GM18526 (cell line): ENCODE data around the gene APMAP.

Source experiments
- POLR2A ChIP-seq: IDR thresholded peaks from 3 replicates; pipeline ENCODE4 v1.6.1; 2011; ENCODE audit not compliant: insufficient read length; ENCODE audit errors: extremely low read depth

APMAP gene

DNA sequence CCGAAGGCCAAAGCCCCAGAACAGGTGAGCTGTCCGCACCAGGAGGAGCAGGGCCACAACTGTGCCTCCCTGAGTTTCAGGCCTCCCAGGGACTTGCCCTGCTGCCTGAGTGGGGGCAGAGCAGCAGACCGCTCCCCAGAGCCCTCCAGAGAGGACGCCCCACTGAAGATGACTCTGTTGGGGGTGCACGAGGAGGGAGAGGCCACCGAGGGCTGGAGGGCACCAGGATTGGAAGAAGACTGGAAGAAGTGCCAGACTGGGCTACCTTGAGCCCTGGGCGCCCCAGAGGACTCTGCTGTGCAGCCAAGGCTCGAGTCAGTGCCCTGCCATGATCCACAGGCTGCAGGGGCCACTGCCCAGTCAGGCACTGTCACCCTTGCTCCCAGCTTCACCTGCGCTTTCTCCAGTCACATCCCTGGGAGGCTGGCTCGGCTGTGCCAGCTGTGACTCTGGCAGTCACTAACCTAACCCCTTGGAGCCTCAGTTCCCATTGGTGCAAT is 32.2 kb downstream of the APMAP start:
- TF ChIP-seq POLR2A: no peak

DNA sequence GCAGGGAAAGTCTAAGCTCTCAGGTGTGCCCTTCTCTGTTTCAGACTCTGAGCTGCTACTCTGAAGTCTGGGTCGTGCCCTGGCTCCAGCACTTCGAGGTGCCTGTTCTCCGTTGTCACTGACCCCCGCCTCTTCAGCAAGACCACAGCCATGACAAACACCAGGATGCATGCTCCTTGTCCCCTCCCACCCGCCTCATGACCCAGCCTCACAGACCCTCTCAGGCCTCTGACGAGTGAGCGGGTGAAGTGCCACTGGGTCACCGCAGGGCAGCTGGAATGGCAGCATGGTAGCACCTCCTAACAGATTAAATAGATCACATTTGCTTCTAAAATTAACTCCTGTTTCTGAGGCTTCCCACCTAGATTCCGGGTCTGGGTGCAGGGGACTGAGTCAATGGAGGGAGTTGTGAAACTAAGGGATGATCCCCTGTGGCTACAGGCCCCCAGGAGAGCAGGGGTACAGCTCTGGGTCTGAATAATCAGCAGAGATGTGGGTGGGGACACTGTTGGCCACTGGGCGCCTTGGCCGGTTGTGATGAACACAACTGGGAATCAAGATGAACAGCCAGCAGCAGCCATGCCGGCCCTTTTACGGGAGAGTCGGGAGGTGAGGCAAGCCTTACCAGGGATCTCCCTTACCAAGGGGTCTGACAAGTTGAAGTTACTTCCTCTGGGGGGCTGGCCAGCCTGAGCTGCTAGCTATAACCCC is 32.8 kb downstream of the APMAP start:
- no peak for TF ChIP-seq POLR2A

DNA sequence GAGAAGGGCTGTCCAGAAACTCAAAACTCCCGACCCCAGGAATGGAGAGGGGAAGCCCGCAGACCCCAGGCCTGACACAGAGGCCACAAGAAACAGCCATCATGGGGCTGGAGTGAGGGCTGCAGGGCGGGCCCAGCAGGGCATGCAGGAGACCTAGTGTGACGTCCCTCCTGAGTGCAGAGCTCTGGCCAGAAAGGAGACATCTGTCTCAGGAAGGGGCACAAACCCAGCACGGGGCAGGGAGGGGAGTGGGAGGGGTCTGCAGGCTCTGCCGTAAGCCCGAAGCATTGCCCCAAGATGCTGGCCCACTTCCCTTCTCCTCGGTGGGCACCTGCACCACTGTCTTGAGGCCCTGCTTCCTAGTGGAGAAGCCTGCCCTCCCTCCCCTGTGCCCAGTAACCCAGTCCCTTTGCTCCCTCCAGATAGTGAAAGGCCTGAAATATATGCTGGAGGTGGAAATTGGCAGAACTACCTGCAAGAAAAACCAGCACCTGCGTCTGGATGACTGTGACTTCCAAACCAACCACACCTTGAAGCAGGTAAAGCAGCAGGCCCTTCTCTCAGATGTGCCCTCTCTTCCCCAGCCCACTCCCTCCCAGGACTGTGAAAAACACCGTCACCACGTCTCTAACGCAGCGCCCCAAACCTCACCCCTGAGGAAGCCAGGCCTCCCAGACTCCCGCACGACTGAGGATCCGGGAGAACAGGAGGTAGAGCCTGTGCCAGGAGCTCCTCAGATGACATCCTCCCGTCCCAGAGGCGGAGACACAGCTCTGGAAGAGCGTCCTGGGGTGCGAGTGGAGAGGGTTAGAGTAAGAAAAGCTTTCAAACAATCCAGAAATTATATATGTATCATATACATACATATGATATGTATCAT is 33.8 kb downstream of the APMAP start:
- TF ChIP-seq POLR2A: no peak

- no peak for TF ChIP-seq POLR2A
These were observed 35.1 kb downstream of the APMAP start for GRCh38 chr20:24957326-24958016.

DNA sequence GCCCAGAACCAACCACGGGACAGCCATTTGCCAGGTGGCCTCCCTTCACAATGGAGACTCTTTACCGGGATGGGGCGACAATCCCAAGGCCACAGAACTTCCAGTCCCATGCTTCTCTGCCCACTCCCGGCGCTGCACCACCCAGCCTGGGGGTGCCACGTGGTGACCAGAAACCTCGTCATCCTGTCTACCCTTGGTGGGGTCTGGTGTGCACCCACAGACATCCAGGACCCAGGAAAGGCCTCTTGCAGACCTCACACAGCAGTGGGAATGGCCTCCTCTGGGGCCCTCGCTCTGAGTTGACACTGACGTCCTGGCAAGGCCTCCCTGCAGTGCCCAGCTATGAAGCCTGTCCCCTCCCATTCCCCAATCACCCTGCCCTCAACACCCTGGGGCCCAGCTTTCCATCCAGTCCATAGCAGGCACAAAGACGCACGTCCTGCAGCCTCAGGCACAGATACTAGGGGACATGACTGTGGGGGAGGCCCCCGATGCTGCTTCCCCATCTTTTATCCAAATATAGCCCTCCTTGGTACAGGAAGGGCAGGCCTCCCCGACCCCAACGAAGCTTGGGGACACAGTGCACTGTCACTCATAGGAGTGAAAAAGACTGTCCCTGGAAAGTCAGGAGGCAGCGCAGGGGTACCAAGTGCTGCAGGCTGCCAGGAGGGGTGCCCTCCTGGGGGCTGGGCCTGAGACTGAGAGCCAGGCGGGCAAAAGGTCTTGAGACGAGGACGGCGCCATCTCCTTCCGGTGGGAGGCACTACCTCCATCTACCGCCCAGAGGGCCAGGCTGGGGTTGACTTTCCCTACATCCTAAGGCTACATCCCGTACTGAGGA is 36.3 kb downstream of the APMAP start:
- no peak for TF ChIP-seq POLR2A

- no peak for TF ChIP-seq POLR2A
These were observed 37.5 kb downstream of the APMAP start for GRCh38 chr20:24955045-24955444.

DNA sequence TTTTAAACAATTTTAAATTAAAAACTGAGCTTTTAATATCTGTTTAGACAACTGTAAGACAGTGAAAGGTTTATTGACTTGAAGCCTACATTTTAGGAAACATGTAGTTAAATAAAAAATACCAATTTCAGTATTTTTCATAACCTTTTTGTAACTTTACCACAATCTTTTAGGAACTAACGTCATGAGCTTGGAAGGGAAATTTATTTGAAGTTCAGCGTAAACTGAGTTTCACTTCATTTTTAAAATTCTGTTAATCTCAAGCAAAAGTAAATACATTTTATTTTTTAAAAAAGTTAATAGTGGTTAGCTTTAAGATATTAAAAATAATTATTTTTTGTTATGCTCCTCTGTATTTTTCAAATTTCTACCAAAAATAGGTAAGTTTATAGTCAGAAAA is 38.0 kb downstream of the APMAP start:
- TF ChIP-seq POLR2A: no peak

DNA sequence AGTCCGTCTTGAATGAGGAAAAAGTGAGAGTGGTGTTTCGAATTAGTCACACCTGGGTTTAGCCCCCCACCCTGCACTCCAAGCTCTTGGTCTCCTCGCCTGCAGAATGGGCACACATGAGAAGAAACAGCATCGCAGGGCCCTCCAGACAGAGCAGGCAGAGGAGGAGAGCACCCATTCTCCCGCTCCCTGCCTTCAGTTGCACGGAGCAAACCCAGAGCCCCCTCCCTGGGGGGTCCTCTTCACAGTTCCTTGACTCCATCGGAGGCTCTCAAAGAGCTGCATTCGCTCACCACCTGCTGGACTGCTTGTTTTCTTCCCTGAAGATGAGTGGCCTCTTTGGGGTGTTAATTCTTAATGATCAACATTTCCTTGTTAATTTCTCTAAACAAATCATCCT is 38.4 kb downstream of the APMAP start:
- TF ChIP-seq POLR2A: no peak

- TF ChIP-seq POLR2A: no peak
These were observed 38.9 kb downstream of the APMAP start for GRCh38 chr20:24953621-24954133.

GRCh38 chr20:24953209-24953575 is 39.4 kb downstream of the APMAP start:
- no peak for TF ChIP-seq POLR2A

- no peak for TF ChIP-seq POLR2A
These were observed 40.0 kb downstream of the APMAP start for GRCh38 chr20:24952376-24953208.

GRCh38 chr20:24951536-24952083 is 40.9 kb downstream of the APMAP start:
- TF ChIP-seq POLR2A: no peak

- TF ChIP-seq POLR2A: no peak
These were observed 41.6 kb downstream of the APMAP start for GRCh38 chr20:24950836-24951525.
